H9 (cell line): ENCODE results near the gene YEATS2. TPM values are rescaled to one million over a fixed set of nuclear protein-coding genes. Genes with fewer than 3 reads are reported as not detected.

Experiments
- DNase-seq: peaks from one replicate; pipeline ENCODE4 v3.0.0-alpha.2; 2017
- H2AFZ ChIP-seq: one replicate; pipeline ENCODE4 v1.6.1; 2013; ENCODE audit warnings: mild to moderate bottlenecking, low read length, control low read depth, moderate library complexity
- H2AK5ac ChIP-seq: 2 replicates; pipeline ENCODE4 v1.6.1; 2013; ENCODE audit warnings: low read length, control low read depth, mixed read lengths; ENCODE audit not compliant: insufficient read length
- H2BK120ac ChIP-seq: one replicate; pipeline ENCODE4 v1.6.1; 2013; ENCODE audit warnings: low read depth, mild to moderate bottlenecking, low read length, control low read depth, inconsistent platforms; ENCODE audit not compliant: poor library complexity, severe bottlenecking
- H2BK12ac ChIP-seq: 2 replicates; pipeline ENCODE4 v1.6.1; 2013; ENCODE audit warnings: low read length, control low read depth, mixed read lengths, low read depth; ENCODE audit not compliant: insufficient read length
- H2BK15ac ChIP-seq: 2 replicates; pipeline ENCODE4 v1.6.1; 2013; ENCODE audit warnings: low read depth, low read length, control low read depth
- H2BK20ac ChIP-seq: one replicate; pipeline ENCODE4 v1.6.1; 2013; ENCODE audit warnings: low read depth, mild to moderate bottlenecking, low read length, control low read depth, inconsistent platforms; ENCODE audit not compliant: poor library complexity, severe bottlenecking
- H2BK5ac ChIP-seq: 2 replicates; pipeline ENCODE4 v1.6.1; 2013; ENCODE audit warnings: low read length, control low read depth, mixed read lengths; ENCODE audit not compliant: insufficient read length
- H3K14ac ChIP-seq: 2 replicates; pipeline ENCODE4 v1.6.1; 2013; ENCODE audit warnings: low read length, control low read depth; ENCODE audit not compliant: insufficient read depth
- H3K18ac ChIP-seq: 2 replicates; pipeline ENCODE4 v1.6.1; 2013; ENCODE audit warnings: low read depth, mild to moderate bottlenecking, mixed read lengths, low read length, control low read depth; ENCODE audit not compliant: insufficient read length
- H3K23ac ChIP-seq: 2 replicates; pipeline ENCODE4 v1.6.1; 2013; ENCODE audit warnings: low read length, control low read depth, mixed read lengths, low read depth; ENCODE audit not compliant: insufficient read length
- H3K23me2 ChIP-seq: 2 replicates; pipeline ENCODE4 v1.6.1; 2013; ENCODE audit warnings: low read depth, mild to moderate bottlenecking, mixed read lengths, low read length, control low read depth; ENCODE audit not compliant: insufficient read length, poor library complexity, severe bottlenecking
- H3K27ac ChIP-seq: 2 replicates; pipeline ENCODE4 v1.5.1; 2013; ENCODE audit warnings: low read length, control low read depth, mixed read lengths, low read depth; ENCODE audit not compliant: insufficient read length
- H3K27me3 ChIP-seq: 2 replicates; pipeline ENCODE4 v1.6.1; 2013; ENCODE audit warnings: low read length, control low read depth, inconsistent platforms; ENCODE audit not compliant: insufficient read depth
- H3K4ac ChIP-seq: 2 replicates; pipeline ENCODE4 v1.6.1; 2013; ENCODE audit warnings: low read depth, mild to moderate bottlenecking, control low read depth, inconsistent platforms, low read length, moderate library complexity
- H3K4me1 ChIP-seq: 2 replicates; pipeline ENCODE4 v1.6.1; 2013; ENCODE audit warnings: low read length, control low read depth, inconsistent platforms; ENCODE audit not compliant: insufficient read depth
- H3K4me2 ChIP-seq: 2 replicates; pipeline ENCODE4 v1.6.1; 2013; ENCODE audit warnings: low read length, control low read depth, mixed read lengths; ENCODE audit not compliant: insufficient read length, insufficient read depth
- H3K56ac ChIP-seq: 2 replicates; pipeline ENCODE4 v1.6.1; 2013; ENCODE audit warnings: low read depth, mild to moderate bottlenecking, mixed read lengths, low read length, control low read depth; ENCODE audit not compliant: insufficient read length
- H3K79me1 ChIP-seq: 2 replicates; pipeline ENCODE4 v1.6.1; 2013; ENCODE audit warnings: low read depth, mild to moderate bottlenecking, moderate library complexity, low read length, control low read depth, inconsistent platforms; ENCODE audit not compliant: insufficient read depth, poor library complexity, severe bottlenecking
- H3K79me2 ChIP-seq: 2 replicates; pipeline ENCODE4 v1.6.1; 2013; ENCODE audit warnings: low read length, control low read depth, inconsistent platforms; ENCODE audit not compliant: insufficient read depth
- H3K9ac ChIP-seq: 2 replicates; pipeline ENCODE4 v1.6.1; 2013; ENCODE audit warnings: low read length, control low read depth, mixed read lengths; ENCODE audit not compliant: insufficient read length; ENCODE audit errors: extremely low read depth
- H3K9me3 ChIP-seq: one replicate; pipeline ENCODE4 v1.6.1; 2013; ENCODE audit warnings: low read depth, low read length, inconsistent platforms; ENCODE audit not compliant: control insufficient read depth
- H3T11ph ChIP-seq: one replicate; pipeline ENCODE4 v1.6.1; 2013; ENCODE audit warnings: mild to moderate bottlenecking, low read length, control low read depth, inconsistent platforms
- H4K20me1 ChIP-seq: one replicate; pipeline ENCODE4 v1.6.1; 2013; ENCODE audit not compliant: control insufficient read depth, insufficient read length, insufficient read depth
- H4K5ac ChIP-seq: 2 replicates; pipeline ENCODE4 v1.6.1; 2013; ENCODE audit warnings: low read depth, mild to moderate bottlenecking, mixed read lengths, low read length, control low read depth; ENCODE audit not compliant: insufficient read length
- H4K8ac ChIP-seq: replicated peaks from 2 replicates; pipeline ENCODE4 v1.6.1; 2013; ENCODE audit warnings: low read length, control low read depth, mixed read lengths, low read depth; ENCODE audit not compliant: insufficient read length
- H4K91ac ChIP-seq: 2 replicates; pipeline ENCODE4 v1.6.1; 2013; ENCODE audit warnings: low read depth, mild to moderate bottlenecking, moderate library complexity, mixed read lengths, low read length, control low read depth; ENCODE audit not compliant: insufficient read length
- H3K27ac Mint-ChIP-seq, 3 experiments: 2 replicates in 2 of 3; 3 replicates in 1 of 3; pipeline ENCODE4 v1.8.0; 2020 to 2021; ENCODE audit warnings: mixed read lengths in 3 of 3, mild to moderate bottlenecking in 1 of 3, moderate library complexity in 1 of 3
- H3K27me3 Mint-ChIP-seq: 2 replicates; pipeline ENCODE4 v1.8.0; 2021; ENCODE audit warnings: low read depth, mild to moderate bottlenecking, moderate library complexity, mixed read lengths
- H3K36me3 Mint-ChIP-seq, 3 experiments: 2 replicates in 2 of 3; 3 replicates in 1 of 3; pipeline ENCODE4 v1.8.0; 2020 to 2021; ENCODE audit warnings: low read depth in 3 of 3, mixed read lengths in 3 of 3; ENCODE audit not compliant: insufficient read depth in 1 of 3
- H3K4me1 Mint-ChIP-seq, 2 experiments: 2 replicates each; pipeline ENCODE4 v1.8.0; 2020; ENCODE audit warnings: mixed read lengths in 2 of 2
- H3K4me3 Mint-ChIP-seq, 2 experiments: 2 replicates in 1 of 2; 3 replicates in 1 of 2; pipeline ENCODE4 v1.8.0; 2020 to 2021; ENCODE audit warnings: mild to moderate bottlenecking in 2 of 2, mixed read lengths in 2 of 2, moderate library complexity in 1 of 2
- H3K9me3 Mint-ChIP-seq, 2 experiments: 2 replicates in 1 of 2; 3 replicates in 1 of 2; pipeline ENCODE4 v1.8.0; 2020; ENCODE audit warnings: mild to moderate bottlenecking in 2 of 2, mixed read lengths in 2 of 2, moderate library complexity in 1 of 2
- WGBS: extraction: QIAGEN DNeasy Blood & Tissue Kit; methylation state at CpG from one replicate; pipeline ENCODE4 v1.1.7; 2013; ENCODE audit warnings: missing lambda C conversion rate, low lambda C conversion rate, mixed read lengths; ENCODE audit not compliant: insufficient read length; ENCODE audit errors: extremely low coverage; 5-methylcytosine and 5-hydroxymethylcytosine counted together
- total RNA-seq: library from RNA; stranded (reverse); gene quantifications from 2 replicates; pipeline ENCODE4 v1.2.1, GENCODE V29; 2021
- TF ChIP-seq, protein P1 (sequence below): fragments of 200-600 bp; sonication (generic); conservative IDR thresholded peaks from 3 replicates; pipeline ENCODE4 v1.8.0; 2021; ENCODE audit warnings: antibody characterized with exemption, mild to moderate bottlenecking

YEATS2 gene
- total RNA-seq, 1 experiment from 2014 or later: 40.3 TPM

GRCh38 chr3:183764847-183765731, 67.5 kb downstream of the YEATS2 start:
- Histone ChIP-seq H4K5ac (no peak overlapping the region), H3K56ac (no peak overlapping the region), H2BK20ac (no peak overlapping the region), H3K79me2 (no peaks in the 10 kb centered on the region), H3K14ac (no peak overlapping the region), H4K8ac (no peak overlapping the region), H2BK12ac (no peak overlapping the region), H2BK15ac (no peak overlapping the region), H3K4me2 (no peak overlapping the region), H4K20me1 (no peaks in the 10 kb centered on the region), H3K4ac (no peak overlapping the region), H3K18ac (no peak overlapping the region), H2AK5ac (no peak overlapping the region), H2BK120ac (no peak overlapping the region), H3K27me3 (no peaks in the 10 kb centered on the region), H3K79me1 (no peaks in the 10 kb centered on the region), H3K23me2 (no peaks in the 10 kb centered on the region), H2BK5ac (no peak overlapping the region), H3K23ac (no peak overlapping the region), H3K9ac (no peak overlapping the region), H4K91ac (no peak overlapping the region), H2AFZ (no peak overlapping the region), H3K4me1 (no peaks in the 10 kb centered on the region), H3T11ph (no peak overlapping the region), H3K27ac (no peak overlapping the region), H3K9me3 (no peaks in the 10 kb centered on the region)
- H3K27me3 Mint-ChIP-seq: no peaks in the 10 kb centered on the region
- no peak for DNase-seq
- TF ChIP-seq, protein P1, sequence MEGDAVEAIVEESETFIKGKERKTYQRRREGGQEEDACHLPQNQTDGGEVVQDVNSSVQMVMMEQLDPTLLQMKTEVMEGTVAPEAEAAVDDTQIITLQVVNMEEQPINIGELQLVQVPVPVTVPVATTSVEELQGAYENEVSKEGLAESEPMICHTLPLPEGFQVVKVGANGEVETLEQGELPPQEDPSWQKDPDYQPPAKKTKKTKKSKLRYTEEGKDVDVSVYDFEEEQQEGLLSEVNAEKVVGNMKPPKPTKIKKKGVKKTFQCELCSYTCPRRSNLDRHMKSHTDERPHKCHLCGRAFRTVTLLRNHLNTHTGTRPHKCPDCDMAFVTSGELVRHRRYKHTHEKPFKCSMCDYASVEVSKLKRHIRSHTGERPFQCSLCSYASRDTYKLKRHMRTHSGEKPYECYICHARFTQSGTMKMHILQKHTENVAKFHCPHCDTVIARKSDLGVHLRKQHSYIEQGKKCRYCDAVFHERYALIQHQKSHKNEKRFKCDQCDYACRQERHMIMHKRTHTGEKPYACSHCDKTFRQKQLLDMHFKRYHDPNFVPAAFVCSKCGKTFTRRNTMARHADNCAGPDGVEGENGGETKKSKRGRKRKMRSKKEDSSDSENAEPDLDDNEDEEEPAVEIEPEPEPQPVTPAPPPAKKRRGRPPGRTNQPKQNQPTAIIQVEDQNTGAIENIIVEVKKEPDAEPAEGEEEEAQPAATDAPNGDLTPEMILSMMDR: no peak
- H3K27ac Mint-ChIP-seq: peak overlapping the region in 2 of 3 experiments; percentile 6 to 82; a peak in 4 of 7 replicates
- H3K36me3 Mint-ChIP-seq: peaks cover 21 to 67% (median 45%) of the 10 kb centered on the region in 3 experiments; a peak in 6 of 7 replicates
- H3K4me1 Mint-ChIP-seq: no peaks in the 10 kb centered on the region
- no CpG with 5 or more reads among the region's 7 CpGs for WGBS
- H3K9me3 Mint-ChIP-seq: no peaks in the 10 kb centered on the region
- no peak overlapping the region for H3K4me3 Mint-ChIP-seq
